NK-92 (cell line): ENCODE results near the gene HID1.
"Not testable (repeated sequence)": the region's sequence is repeated elsewhere in the genome, so short reads cannot be mapped to it uniquely, and the experiment has no call there.

Experiments used
- DNase-seq: peaks from one replicate; lab custom pipeline; 2025; ENCODE audit not compliant: unreplicated experiment; lab: John Stamatoyannopoulos, UW

Gene HID1

GRCh38 chr17:74999523-74999922 lies 27.0 kb upstream of the HID1 start:
- DNase-seq, result no peak

DNA sequence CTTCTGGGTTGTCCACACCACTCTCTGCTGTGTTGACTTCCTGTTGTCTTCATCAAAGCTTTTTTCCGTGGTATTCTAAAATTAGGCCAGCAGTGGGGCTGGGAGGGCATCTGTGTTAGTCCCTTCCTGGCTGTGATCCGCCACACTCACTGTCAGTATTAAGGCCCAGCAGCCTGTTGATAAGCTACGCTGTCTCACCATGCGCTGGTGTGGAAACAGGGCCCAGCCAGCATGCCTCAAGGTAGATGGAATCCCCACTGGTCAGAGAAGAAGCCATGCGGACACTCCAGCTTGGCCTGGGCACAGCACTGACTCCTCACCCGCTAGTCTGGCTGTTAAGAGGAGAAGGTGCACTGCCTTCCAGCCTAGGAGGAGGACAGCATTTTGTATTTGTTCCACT lies 26.2 kb upstream of the HID1 start:
- DNase-seq, result no peak

DNA sequence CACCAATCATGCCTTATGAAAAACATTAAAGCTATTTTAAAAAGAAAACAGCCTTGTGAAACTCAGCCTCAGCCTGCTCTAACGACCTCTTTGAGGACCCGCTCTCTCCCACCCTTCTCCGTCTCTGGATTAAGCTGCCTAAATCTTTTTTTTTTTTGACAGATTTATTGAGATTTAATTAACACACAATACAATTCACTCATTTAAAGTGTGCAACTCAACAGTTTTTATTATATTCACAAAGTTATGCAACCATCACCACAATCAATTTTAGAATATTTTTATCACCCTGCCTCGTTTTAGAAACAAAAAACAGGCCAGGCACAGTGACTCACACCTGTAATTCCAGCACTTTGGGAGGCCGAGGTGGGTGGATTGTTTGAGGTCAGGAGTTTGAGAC lies 23.3 kb upstream of the HID1 start:
- no peak for DNase-seq

DNA sequence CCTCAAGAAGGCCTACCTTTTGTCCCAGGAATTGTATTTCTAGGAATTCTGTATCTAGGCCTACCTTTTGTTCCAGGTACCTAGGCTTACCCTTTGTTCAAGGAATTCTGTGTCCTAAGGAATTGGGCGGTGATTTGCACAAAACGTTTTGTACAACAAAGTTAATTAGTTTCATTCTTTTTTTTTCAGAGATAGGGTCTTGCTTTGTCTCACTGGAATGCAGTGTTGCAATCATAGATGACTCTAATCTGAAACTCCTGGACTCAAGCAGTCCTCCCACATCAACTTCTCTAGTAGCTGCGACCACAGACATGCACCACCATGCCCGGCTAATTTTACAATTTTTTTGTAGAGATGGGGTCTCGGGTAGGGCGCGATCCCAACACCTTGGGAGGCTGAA lies 21.9 kb upstream of the HID1 start:
- DNase-seq, result no peak

GRCh38 chr17:74992223-74992622 lies 19.7 kb upstream of the HID1 start:
- no peak for DNase-seq

- DNase-seq, result no peak
These were observed 18.1 kb upstream of the HID1 start for GRCh38 chr17:74990581-74991105.

DNA sequence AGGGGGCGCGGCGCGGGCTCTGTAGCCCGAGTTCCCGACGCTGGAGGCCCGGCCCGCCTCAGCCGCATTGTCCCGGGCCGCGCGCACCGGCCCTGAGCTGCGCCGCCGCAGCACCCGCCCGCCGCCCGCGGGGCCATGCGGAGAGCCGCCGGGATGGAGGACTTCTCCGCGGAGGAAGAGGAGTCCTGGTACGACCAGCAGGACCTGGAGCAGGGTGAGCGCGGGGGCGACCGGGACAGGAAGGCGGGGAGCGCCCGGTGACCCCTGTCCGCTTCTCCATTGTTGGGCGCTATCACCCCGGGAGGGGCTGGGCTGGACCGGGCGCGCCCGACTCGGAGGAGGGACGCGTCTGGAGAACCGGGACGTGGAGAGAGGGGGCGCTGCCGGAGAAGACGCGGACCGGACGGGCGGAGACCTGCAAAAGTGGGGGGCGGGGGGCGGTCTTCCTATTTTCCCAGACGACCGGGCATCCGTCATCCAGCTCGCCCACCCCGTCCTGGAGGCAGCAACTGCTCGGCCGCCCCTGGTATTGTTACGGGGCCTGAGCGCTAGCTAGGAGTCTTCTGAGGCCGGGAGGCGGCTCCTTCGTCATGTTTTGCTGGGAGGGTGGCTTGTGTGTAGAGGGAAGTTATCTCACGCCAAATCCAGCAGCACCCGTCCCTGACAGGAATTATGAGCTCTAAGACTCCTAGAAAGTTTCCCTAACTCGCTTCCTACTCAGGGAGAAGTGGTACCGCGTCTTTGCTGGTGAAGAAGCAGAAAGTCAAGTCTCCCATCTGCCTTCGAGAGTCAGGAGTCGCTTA lies 15.6 kb upstream of the HID1 start:
- no peak for DNase-seq

GRCh38 chr17:74987418-74987908 lies 14.9 kb upstream of the HID1 start, which contains the start of gene CDR2L:
TSS of gene CDR2L (plus strand) at chr17:74987632. CDS start at chr17:74988044, 412 bp downstream.
- no peak for DNase-seq

DNA sequence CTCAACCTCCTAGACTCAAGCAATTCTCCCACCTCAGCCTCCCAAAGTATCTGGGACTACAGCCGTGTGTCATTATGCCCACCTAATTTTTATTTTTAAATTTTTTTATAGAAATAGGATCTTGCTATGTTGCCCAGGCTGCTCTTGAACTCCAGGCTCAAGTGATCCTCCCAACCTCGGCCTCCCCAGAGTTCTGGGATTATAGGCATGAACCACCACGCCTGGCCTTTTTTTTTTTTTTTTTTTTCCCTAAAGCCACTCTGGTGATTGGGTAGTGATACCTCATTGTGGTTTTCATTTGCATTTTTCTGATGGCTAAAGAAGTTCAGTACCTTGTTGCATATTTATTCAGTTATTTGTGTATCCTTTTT lies 13.6 kb upstream of the HID1 start:
- DNase-seq, result no peak

DNA sequence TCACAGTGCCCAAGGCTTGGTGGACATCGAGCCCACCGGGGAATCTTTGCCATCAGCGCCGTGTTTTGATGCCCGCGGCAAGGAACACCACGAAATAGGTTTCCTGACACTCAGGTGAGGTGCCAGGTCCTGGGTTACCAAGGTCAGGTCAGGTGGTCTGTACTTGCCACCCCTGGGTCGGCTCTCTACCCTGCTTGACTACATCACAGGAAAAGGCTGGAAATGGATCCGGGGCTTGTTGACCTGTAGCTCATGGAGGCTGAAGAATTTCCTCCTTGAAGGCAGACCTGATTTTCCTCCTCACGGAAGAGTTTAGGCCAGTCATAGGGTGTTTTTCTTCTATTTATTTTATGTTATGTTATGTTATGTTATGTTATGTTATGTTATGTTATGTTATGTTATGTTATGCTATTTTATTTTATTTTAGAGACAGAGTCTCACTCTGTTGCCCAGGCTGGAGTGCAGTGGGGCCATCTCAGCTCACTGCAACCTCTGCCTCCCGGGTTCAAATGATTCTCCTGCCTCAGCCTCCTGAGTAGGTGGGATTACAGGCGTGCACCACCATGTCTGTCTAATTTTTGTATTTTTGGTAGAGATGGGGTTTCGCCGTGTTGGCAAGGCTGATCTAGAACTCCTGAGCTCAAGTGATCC lies 10.2 kb upstream of the HID1 start:
- DNase-seq, result not testable (repeated sequence)

GRCh38 chr17:74981979-74982662 lies 9.6 kb upstream of the HID1 start:
- peak; percentile 36 for DNase-seq

DNA sequence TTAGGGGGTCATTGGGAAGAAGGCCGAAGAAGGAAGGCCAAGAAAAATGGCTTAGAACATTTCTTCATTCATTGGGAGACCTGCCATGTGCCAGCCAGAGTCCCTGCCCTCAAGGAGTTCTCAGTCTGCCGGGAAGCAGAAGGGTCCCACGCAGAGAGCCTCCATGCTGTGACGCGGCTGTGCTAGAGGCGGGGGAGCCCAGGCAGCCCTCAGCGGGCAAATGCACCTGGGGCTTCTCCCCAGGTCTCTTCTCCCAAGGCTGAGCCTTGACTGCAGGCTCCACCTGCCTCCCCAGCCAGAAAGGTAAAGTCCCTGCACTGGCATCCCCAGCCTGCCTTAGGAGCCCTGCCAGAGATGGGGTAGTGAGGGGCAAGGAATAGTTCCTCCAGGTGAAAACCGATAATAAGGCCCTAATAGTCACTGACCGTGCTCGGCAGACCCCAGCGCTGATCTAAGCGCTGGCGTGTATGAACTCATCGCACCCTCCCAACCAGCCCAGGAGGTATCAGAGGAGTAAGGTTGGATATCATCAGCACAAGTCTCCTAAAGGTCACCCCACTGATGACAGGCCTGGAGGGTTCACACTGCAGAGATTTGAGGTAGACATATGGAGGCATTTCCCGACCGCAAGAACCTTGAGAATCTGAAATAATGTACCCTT lies 8.9 kb upstream of the HID1 start:
- DNase-seq, result no peak

GRCh38 chr17:74979408-74980146 lies 7.0 kb upstream of the HID1 start:
- DNase-seq, result no peak

GRCh38 chr17:74978240-74978639 lies 5.7 kb upstream of the HID1 start:
- DNase-seq, result no peak

GRCh38 chr17:74977802-74978201 lies 5.2 kb upstream of the HID1 start:
- DNase-seq, result no peak

DNA sequence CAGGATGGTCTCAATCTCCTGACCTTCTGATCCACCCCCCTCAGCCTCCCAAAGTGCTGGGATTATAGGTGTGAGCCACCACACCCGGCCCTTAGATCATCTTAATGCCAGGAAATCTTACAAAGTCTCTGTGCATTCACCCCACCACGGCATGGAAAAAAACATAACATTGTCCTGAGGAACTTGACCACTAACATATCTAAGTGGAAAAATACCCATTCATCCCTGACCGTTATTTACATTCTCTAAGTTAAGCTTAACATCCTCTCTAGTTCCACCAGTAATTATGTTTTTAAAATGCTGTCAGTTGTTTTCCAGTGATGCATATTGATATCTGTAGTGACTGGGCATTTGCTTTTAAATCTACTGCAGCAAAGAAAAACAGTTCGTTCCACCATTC lies 3.4 kb upstream of the HID1 start:
- DNase-seq, result no peak

DNA sequence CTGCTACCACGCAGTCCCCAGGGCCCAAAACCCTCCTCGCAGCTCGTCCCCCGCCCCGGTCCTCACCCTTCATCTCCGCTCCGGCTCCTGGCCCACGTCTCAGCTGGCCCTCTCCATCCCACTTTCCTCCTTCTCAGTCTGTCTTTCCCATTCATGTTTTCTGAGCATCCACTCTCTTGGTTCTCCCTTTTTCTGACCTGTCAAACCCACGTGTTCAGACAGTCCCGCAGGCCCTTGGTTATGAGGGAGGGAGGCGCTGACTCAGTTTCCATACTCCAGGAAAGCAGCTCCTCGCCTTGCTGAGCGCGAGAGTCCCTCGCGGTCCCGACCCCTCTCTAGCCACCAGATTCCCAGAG lies 392 bp upstream of the HID1 start:
- no peak for DNase-seq

GRCh38 chr17:74971842-74972106 lies 785 bp downstream of the HID1 start:
- no peak for DNase-seq

- no peak for DNase-seq
These were observed 1.3 kb downstream of the HID1 start for GRCh38 chr17:74971069-74971841.

DNA sequence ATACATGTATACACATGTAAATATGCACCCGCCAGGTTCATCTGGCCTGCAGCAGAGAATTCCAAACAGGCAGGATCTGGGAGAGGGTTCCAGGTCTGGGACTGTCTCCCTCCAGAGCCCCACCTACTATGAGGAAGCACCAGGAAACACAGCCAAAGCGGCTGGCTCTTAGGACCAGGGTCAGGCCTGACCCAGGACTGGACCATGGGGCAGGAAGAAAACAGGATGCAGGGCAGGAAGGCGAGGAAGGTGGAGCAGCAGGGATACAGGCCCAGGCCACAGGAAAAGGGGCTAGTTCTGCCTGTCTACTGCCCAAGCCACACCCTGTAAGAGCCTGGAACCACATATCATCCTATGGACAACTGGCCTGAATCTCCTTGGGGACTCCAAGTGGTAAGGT lies 2.2 kb downstream of the HID1 start:
- no peak for DNase-seq
